Stimulated activated naive CD8-positive, alpha-beta T cell treated with anti-CD3 and anti-CD28 coated beads, Interleukin-15, amount 100 ng/mL, for 72 hours (primary cell): ENCODE data around the gene UBR3.
"Not testable (repeated sequence)": the region's sequence is repeated elsewhere in the genome, so short reads cannot be mapped to it uniquely, and the experiment has no call there.

ENCODE experiments used
- ATAC-seq: fragments of 150-1000 bp; cut with Tn5 transposase; 2 replicates; pipeline ENCODE4 v1.10.0; 2021; ENCODE audit warnings: mild to moderate bottlenecking, moderate library complexity
- DNase-seq, 2 donors: peaks; one replicate each; pipeline ENCODE4 v3.0.0; 2021 to 2022
- H3K27ac Mint-ChIP-seq, 2 donors: one replicate each; pipeline ENCODE4 v1.8.0; 2022; ENCODE audit warnings: mild to moderate bottlenecking in 2 of 2, mixed read lengths in 2 of 2, moderate library complexity in 2 of 2
- H3K27me3 Mint-ChIP-seq: one replicate; pipeline ENCODE4 v1.8.0; 2022; ENCODE audit warnings: mixed read lengths
- H3K4me1 Mint-ChIP-seq: one replicate; pipeline ENCODE4 v1.8.0; 2022; ENCODE audit warnings: mild to moderate bottlenecking, mixed read lengths
- H3K4me3 Mint-ChIP-seq, 2 donors: one replicate each; pipeline ENCODE4 v1.8.0; 2022; ENCODE audit warnings: mild to moderate bottlenecking in 2 of 2, mixed read lengths in 2 of 2, moderate library complexity in 1 of 2
- H3K9me3 Mint-ChIP-seq, 2 donors: one replicate each; pipeline ENCODE4 v1.8.0; 2022; ENCODE audit warnings: mixed read lengths in 2 of 2

UBR3 gene

DNA sequence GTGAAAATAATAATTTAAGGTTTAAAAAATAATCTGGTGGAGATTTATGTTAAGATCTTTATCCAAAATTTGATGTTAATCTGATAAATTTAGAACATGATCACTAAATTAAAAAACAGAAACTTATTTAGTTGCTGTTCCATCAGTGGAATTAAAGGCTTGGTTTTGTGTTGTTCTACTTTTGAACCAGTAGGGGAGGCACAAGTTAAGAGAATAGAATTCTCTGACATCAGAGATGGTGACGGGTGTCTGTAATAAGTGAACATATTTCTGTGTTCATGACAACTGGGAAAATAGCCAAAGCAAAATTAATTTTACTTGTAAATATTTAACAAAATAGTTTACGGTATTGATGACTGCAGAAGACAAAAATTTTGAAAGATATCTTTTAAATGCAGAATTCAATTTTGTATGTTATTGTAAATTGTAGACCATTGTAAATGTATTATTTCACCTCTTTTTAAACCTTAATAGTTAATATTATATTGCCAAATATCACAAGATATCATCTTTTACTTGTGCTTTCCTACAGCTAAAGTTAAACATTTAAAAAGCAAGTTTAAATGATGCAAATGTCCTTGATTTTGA, 106.0 kb downstream of the UBR3 start:
- DNase-seq = no peak
- no peak overlapping the region for H3K27ac Mint-ChIP-seq

DNA sequence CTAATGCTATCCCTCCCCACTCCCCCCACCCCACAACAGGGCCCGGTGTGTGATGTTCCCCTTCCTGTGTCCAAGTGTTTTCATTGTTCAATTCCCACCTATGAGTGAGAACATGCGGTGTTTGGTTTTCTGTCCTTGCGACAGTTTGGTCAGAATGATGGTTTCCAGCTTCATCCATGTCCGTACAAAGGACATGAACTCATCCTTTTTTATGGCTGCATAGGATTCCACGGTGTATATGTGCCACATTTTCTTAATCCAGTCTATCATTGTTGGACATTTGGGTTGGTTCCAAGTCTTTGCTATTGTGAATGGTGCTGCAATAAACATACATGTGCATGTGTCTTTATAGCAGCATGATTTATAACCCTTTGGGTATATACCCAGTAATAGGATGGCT, 109.4 kb downstream of the UBR3 start:
- H3K27me3 Mint-ChIP-seq, DNase-seq, H3K4me3 Mint-ChIP-seq, H3K9me3 Mint-ChIP-seq, ATAC-seq, H3K4me1 Mint-ChIP-seq, H3K27ac Mint-ChIP-seq: not testable (repeated sequence)

More for the DNA sequence above, 106.0 kb downstream of the UBR3 start:
- H3K9me3 Mint-ChIP-seq = no peaks in the 10 kb centered on the region
- no peaks in the 10 kb centered on the region for H3K4me1 Mint-ChIP-seq
- H3K4me3 Mint-ChIP-seq = no peak overlapping the region
- H3K27me3 Mint-ChIP-seq = no peaks in the 10 kb centered on the region
- peak; percentile 64 for ATAC-seq

DNA sequence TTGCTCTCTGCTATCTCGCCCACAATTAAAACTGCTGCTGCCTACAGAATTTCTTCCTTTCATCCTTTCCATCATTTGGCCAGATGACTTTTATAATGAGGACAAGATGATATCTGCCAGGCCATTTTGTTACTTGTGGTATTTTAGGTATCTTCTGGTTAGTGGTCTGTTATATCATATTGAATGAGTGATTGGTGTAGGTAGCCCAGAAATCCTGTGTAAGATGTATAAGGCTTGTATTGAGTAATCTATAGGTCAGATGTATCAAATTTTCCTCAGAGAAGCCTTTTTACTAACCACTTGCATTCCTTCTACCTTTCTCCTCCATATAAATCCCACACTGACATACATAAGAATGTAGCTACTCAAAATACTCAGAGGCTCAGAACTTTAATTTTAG, 118.3 kb downstream of the UBR3 start:
- Mint-ChIP-seq H3K27me3 (no peaks in the 10 kb centered on the region), H3K4me1 (no peaks in the 10 kb centered on the region), H3K27ac (no peak overlapping the region), H3K4me3 (no peak overlapping the region), H3K9me3 (no peaks in the 10 kb centered on the region)
- DNase-seq (no peak), ATAC-seq (no peak)

DNA sequence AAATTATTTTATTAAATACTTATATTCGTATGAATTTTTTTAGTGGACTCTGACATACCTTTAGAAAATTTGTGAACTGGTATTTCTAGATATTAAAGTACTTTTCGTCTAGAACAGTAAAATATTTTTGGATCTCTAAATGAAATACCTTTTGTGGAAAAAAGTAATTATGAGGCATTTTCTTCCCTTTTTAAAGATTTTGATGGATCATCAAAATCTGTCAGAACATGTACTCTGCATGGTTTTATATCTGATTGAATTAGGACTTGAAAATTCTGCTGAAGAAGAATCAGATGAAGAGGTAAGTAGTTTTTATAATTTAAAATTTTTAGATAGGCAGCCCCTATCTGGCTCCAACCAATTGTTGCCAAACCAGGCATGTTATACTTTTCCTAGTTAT, 118.8 kb downstream of the UBR3 start:
- Mint-ChIP-seq H3K4me3 (no peak overlapping the region), H3K27me3 (no peaks in the 10 kb centered on the region), H3K27ac (no peak overlapping the region), H3K4me1 (no peaks in the 10 kb centered on the region), H3K9me3 (no peaks in the 10 kb centered on the region)
- DNase-seq = no peak
- ATAC-seq = no peak

DNA sequence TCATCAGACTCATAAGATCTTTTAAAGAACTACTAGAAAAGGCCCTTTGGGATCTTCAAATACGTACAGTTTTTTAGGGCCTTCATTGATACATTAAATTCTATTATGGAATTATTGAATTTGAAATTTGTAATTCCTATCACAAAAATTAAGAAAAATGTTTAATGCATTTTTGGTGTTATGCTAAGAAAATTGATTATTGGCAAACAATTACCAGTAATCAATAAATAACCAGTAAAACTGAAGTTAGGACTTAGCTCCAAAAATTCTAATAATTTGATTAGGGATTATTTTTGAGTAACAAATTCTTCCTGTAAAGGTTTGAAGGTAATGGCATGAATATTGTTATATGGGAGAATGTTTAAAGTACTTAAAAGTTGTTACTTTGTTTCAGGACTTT, 119.3 kb downstream of the UBR3 start:
- no peaks in the 10 kb centered on the region for H3K27me3 Mint-ChIP-seq
- no peak overlapping the region for H3K27ac Mint-ChIP-seq
- no peak for ATAC-seq
- no peak for DNase-seq
- no peaks in the 10 kb centered on the region for H3K4me1 Mint-ChIP-seq
- H3K9me3 Mint-ChIP-seq = no peaks in the 10 kb centered on the region
- H3K4me3 Mint-ChIP-seq = no peak overlapping the region

GRCh38 chr2:169955940-169956339, 128.7 kb downstream of the UBR3 start:
- DNase-seq (no peak), ATAC-seq (no peak)
- Mint-ChIP-seq H3K9me3 (no peaks in the 10 kb centered on the region), H3K4me1 (no peaks in the 10 kb centered on the region), H3K27me3 (no peaks in the 10 kb centered on the region), H3K4me3 (no peak overlapping the region), H3K27ac (peak overlapping the region in 1 of 2 donors; percentile 81)

DNA sequence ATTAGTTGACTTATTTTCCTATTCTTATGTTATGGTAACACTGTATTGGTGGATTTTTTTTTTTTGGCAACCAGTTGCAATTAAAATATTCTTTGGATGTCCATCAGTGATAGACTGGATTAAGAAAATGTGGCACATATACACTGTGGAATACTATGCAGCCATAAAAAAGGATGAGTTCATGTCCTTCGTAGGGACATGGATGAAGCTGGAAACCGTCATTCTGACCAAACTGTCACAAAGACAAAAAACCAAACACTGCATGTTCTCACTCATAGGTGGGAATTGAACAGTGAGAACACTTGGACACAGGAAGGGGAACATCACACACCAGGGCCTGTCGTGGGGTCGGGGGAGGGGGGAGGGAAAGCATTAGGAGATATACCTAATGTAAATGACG, 130.0 kb downstream of the UBR3 start:
- ATAC-seq, H3K27me3 Mint-ChIP-seq, H3K4me3 Mint-ChIP-seq, H3K4me1 Mint-ChIP-seq, DNase-seq, H3K27ac Mint-ChIP-seq, H3K9me3 Mint-ChIP-seq: not testable (repeated sequence)

DNA sequence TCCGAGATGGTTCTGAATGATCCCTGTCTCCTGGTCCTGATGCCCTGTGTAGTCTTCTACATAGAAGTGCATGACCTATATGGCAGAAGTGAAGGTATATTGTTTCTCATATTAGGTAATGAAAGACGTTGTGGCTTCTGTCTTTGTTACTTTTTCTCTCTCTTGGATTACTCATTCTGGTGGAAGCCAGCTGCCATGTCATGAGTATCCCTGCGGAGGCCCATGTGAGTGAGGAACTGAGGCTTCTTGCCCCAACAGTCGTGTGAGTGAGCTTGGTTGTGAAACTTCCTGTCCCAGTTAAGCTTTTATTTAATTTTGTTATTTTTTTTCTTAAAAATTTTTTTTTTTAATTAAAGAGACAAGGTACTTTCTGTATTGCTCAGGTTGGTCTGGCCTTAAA, 134.7 kb downstream of the UBR3 start:
- no peak for DNase-seq
- no peaks in the 10 kb centered on the region for H3K4me1 Mint-ChIP-seq
- H3K9me3 Mint-ChIP-seq = no peaks in the 10 kb centered on the region
- no peaks in the 10 kb centered on the region for H3K27me3 Mint-ChIP-seq
- H3K4me3 Mint-ChIP-seq = no peak overlapping the region
- ATAC-seq = no peak
- H3K27ac Mint-ChIP-seq = no peak overlapping the region

DNA sequence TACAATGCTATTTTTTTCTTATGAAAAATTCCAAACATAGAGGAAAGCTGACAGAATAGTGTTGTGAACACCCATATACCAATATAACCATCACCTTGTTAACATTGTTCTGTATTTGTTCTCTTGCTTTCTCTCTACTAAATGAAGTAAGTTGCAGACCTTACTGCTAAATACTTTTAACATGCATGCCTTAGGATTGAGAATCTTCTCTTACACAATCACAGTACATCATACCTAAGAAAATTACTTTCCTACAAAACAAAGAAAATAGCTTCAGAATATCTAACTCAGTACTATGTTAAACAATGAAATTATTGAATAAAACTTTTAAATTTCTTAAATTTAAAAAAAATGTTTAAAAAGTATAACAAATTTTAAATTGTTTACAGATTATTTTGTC, 136.5 kb downstream of the UBR3 start:
- no peak overlapping the region for H3K27ac Mint-ChIP-seq

DNA sequence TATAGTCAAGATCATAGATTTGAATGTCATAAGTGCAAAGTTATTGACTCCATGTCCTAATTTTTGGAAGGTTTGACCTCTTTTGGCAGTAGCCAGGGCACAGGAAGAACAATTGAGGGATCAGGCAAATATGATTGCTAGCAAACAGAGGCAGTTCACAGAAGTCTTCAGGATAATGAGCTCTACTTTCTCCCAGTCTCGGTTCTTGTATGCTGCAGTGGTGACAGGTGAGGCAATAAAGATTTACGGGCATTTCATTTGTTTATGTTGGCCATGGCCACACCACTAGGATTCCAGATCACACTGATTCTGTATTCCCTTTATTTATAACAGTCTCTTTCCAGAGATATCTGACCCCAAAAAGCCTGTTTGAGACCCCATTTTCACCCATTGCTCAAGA, 137.5 kb downstream of the UBR3 start:
- no peak for DNase-seq
- Mint-ChIP-seq H3K27me3 (no peaks in the 10 kb centered on the region), H3K9me3 (no peaks in the 10 kb centered on the region), H3K4me1 (no peaks in the 10 kb centered on the region), H3K27ac (no peak overlapping the region), H3K4me3 (no peak overlapping the region)
- ATAC-seq = no peak

More for the DNA sequence above, 136.5 kb downstream of the UBR3 start:
- ATAC-seq (no peak), DNase-seq (no peak)
- no peaks in the 10 kb centered on the region for H3K9me3 Mint-ChIP-seq
- no peaks in the 10 kb centered on the region for H3K27me3 Mint-ChIP-seq
- H3K4me3 Mint-ChIP-seq = no peak overlapping the region
- H3K4me1 Mint-ChIP-seq = no peaks in the 10 kb centered on the region

DNA sequence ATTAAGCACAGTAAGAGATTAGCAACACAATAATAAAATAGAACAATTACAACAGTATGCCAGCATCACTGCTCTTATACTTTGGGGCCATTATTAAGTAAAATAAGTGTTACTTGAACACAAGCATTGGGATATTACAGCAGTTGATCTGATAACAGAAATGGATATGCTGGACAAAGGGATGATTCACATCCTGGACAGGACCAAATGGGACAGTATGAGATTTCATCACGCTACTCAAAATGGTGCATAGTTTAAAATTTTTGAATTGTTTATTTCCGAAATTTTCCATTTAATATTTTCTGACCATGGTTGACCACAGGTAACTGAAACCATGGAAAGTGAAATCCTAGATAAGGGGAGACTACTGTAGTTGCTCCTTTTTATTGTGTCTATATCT, 138.2 kb downstream of the UBR3 start:
- Mint-ChIP-seq H3K27me3 (no peaks in the 10 kb centered on the region), H3K4me3 (no peak overlapping the region), H3K4me1 (no peaks in the 10 kb centered on the region), H3K9me3 (no peaks in the 10 kb centered on the region), H3K27ac (no peak overlapping the region)
- DNase-seq = no peak
- no peak for ATAC-seq

- no peak for DNase-seq
- Mint-ChIP-seq H3K9me3 (no peaks in the 10 kb centered on the region), H3K4me3 (no peak overlapping the region), H3K27me3 (no peaks in the 10 kb centered on the region), H3K27ac (no peak overlapping the region), H3K4me1 (no peaks in the 10 kb centered on the region)
- no peak for ATAC-seq
Observed at GRCh38 chr2:169966454-169966853, 139.2 kb downstream of the UBR3 start.

DNA sequence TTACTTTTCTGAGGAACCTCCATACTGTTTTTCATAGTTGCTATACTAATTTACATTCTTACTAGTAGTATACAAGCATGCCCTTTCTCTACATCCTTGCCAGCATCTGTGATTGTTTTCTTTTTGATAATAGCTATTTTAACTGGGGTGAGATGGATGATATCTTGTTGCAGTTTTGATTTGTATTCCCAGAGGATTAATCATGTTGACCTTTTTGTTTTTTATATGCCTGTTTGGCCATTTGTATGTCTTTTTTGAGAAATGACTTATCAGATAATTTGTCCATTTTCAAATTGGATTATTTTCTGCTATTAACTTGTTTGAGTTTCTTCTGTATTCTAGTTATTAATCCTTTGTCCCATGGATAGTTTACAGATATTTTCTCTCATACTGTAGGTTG, 141.5 kb downstream of the UBR3 start:
- H3K4me1 Mint-ChIP-seq = no peaks in the 10 kb centered on the region
- no peak for DNase-seq
- no peaks in the 10 kb centered on the region for H3K27me3 Mint-ChIP-seq
- peaks cover 0 to 2% of the 10 kb centered on the region in 2 donors for H3K9me3 Mint-ChIP-seq
- H3K4me3 Mint-ChIP-seq = no peak overlapping the region
- H3K27ac Mint-ChIP-seq = no peak overlapping the region
- no peak for ATAC-seq

GRCh38 chr2:169975221-169975620, 148.0 kb downstream of the UBR3 start:
- Mint-ChIP-seq H3K9me3 (peaks cover 12 to 36% of the 10 kb centered on the region in 2 donors), H3K27ac (no peak overlapping the region), H3K4me3 (no peak overlapping the region), H3K27me3 (no peaks in the 10 kb centered on the region), H3K4me1 (peaks cover 5% of the 10 kb centered on the region)
- no peak for DNase-seq
- no peak for ATAC-seq

GRCh38 chr2:169976335-169976851, 149.1 kb downstream of the UBR3 start:
- Mint-ChIP-seq H3K4me3 (no peak overlapping the region), H3K27me3 (no peaks in the 10 kb centered on the region), H3K4me1 (peaks cover 5% of the 10 kb centered on the region), H3K9me3 (peaks cover 12 to 36% of the 10 kb centered on the region in 2 donors), H3K27ac (no peak overlapping the region)
- ATAC-seq = no peak
- DNase-seq = no peak

GRCh38 chr2:169977530-169977929, 150.3 kb downstream of the UBR3 start:
- DNase-seq = no peak
- no peaks in the 10 kb centered on the region for H3K27me3 Mint-ChIP-seq

DNA sequence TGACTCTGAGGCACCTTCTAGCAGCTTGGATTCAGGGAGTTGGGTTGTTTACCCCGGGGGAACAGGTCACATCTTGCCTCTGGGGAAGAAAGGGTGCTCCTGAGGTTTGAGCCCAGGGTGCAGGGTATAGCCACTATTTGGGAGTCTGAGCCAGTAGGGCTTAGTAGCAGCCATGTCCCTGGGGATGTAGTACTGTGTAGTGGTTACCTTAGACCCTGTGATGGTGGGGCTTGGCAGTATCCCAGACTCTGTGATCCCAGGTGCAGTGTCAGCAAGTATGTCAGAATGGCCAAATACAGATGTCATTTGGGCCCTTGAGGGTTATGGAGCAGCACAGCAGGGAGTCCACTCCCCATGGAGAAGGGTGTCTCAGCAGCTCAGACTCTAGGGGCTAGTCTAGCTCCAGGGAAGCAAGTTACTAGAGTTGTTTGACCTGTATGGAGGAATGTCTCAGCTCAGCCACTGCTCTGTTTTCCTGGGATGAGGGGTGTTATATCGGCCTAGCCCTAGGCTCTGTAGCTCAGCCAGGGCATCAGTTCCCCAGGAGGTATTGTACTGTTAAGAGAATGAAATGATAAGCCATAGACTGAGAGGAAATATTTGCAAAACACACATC, 151.3 kb downstream of the UBR3 start:
- peaks cover 12 to 36% of the 10 kb centered on the region in 2 donors for H3K9me3 Mint-ChIP-seq
- no peak overlapping the region for H3K27ac Mint-ChIP-seq
- H3K4me3 Mint-ChIP-seq = no peak overlapping the region
- peaks cover 5% of the 10 kb centered on the region for H3K4me1 Mint-ChIP-seq
- DNase-seq (no peak), ATAC-seq (no peak)
- no peaks in the 10 kb centered on the region for H3K27me3 Mint-ChIP-seq

More at GRCh38 chr2:169977530-169977929, 150.3 kb downstream of the UBR3 start:
- ATAC-seq = no peak
- no peak overlapping the region for H3K27ac Mint-ChIP-seq
- H3K4me3 Mint-ChIP-seq = no peak overlapping the region
- H3K9me3 Mint-ChIP-seq = peaks cover 12 to 36% of the 10 kb centered on the region in 2 donors
- H3K4me1 Mint-ChIP-seq = peaks cover 5% of the 10 kb centered on the region
